Sciatic nerve (tissue), 2 donors: Measurements from ENCODE around the gene ANKRD40CL. TPM values are rescaled to one million over a fixed set of nuclear protein-coding genes. Genes with fewer than 3 reads are reported as not detected.
"Not testable (repeated sequence)": the region's sequence is repeated elsewhere in the genome, so short reads cannot be mapped to it uniquely, and the experiment has no call there.

Experiments
- ATAC-seq: fragments of 200-7000 bp; cut with Tn5 transposase; one replicate; pipeline ENCODE4 v1.9.1; 2020; ENCODE audit warnings: mild to moderate bottlenecking, moderate library complexity
- DNase-seq: peaks from one replicate; pipeline ENCODE4 v3.0.0-alpha.2; 2020; ENCODE audit warnings: low spot score
- intact Hi-C: fragments of 100-400 bp; cut with DNase I; formaldehyde crosslinking; loops from one replicate; pipeline ENCODE4 v1.14.2; 2022
- microRNA-seq: library from miRNA; unstranded; fragments of <30 nt; microRNA quantifications from one replicate; pipeline ENCODE4 v1.2.0, GENCODE V29; 2020
- total RNA-seq: library from RNA; stranded (reverse); fragmentation: NEBNext Ultra II Directional; extraction: Animal tissue kit (Norgen Biotek cat#: 25700); gene quantifications from one replicate; pipeline ENCODE4 v1.2.1, GENCODE V29; 2021
- donor health status: DM: no; HTN: no; CAD: no.
- donor health status: DM: no; HTN: no; CAD: no.

Gene ANKRD40CL
- total RNA-seq, 1 donor from 2014 or later: not detected

- DNase-seq: no peak
- intact Hi-C loops: no loop called here
Measured at GRCh38 chr17:50725769-50726655, 41.3 kb downstream of the ANKRD40CL start.

GRCh38 chr17:50724622-50725021 lies 42.7 kb downstream of the ANKRD40CL start:
- DNase-seq, ATAC-seq, intact Hi-C loops: not testable (repeated sequence)

More at GRCh38 chr17:50725769-50726655, 41.3 kb downstream of the ANKRD40CL start:
- ATAC-seq: no peak

- ATAC-seq (no peak), DNase-seq (no peak)
- intact Hi-C loops: no loop called here
Measured at GRCh38 chr17:50722746-50723145, 44.6 kb downstream of the ANKRD40CL start.

- no peak for DNase-seq
- ATAC-seq: no peak
- intact Hi-C loops: no loop called here
Measured at GRCh38 chr17:50721194-50722010, 45.9 kb downstream of the ANKRD40CL start.

- intact Hi-C loops: no loop called here
Measured at GRCh38 chr17:50719924-50720794, 47.2 kb downstream of the ANKRD40CL start.

GRCh38 chr17:50719144-50719923 lies 48.0 kb downstream of the ANKRD40CL start, which contains the start of gene LUC7L3:
Gene LUC7L3, plus strand, starts transcription at chr17:50719603. Its CDS starts 130 bp downstream, at chr17:50719733.
- ATAC-seq: peak; percentile 98
- intact Hi-C loops: no loop called here

More at GRCh38 chr17:50719924-50720794, 47.2 kb downstream of the ANKRD40CL start:
- DNase-seq (no peak), ATAC-seq (no peak)

GRCh38 chr17:50715471-50715870 lies 51.8 kb downstream of the ANKRD40CL start:
- no peak for ATAC-seq
- intact Hi-C loops: no loop called here
- DNase-seq: no peak

More at GRCh38 chr17:50719144-50719923, 48.0 kb downstream of the ANKRD40CL start, which contains the start of gene LUC7L3:
- DNase-seq: peak; percentile 96

- intact Hi-C loops: no loop called here
- no peak for ATAC-seq
- DNase-seq: no peak
Measured at GRCh38 chr17:50712641-50713040, 54.7 kb downstream of the ANKRD40CL start.

Small RNA genes within 50 kb of the gene (microRNA-seq; reads per million reads assigned to microRNA genes)
- gene MIR8059: not detected

Other genes starting within 250 kb of the ANKRD40CL start
- 0.27 TPM for gene EPN3, start 234.8 kb downstream of the ANKRD40CL start, total RNA-seq
- 37.5 TPM for gene SPATA20, start 220.3 kb downstream of the ANKRD40CL start, total RNA-seq
- 0.36 TPM for gene CACNA1G, start 206.8 kb downstream of the ANKRD40CL start, total RNA-seq
- gene ABCC3, start 132.6 kb downstream of the ANKRD40CL start, total RNA-seq: 5.4 TPM
- 106 TPM for gene ANKRD40, start 59.6 kb downstream of the ANKRD40CL start, total RNA-seq
- gene LUC7L3, start 47.9 kb downstream of the ANKRD40CL start, total RNA-seq: 229 TPM
- gene WFIKKN2, start 68.1 kb upstream of the ANKRD40CL start, total RNA-seq: 2.0 TPM
- gene TOB1, start 98.8 kb upstream of the ANKRD40CL start, total RNA-seq: 114 TPM